Head of caudate nucleus (tissue), 42 donors: ENCODE measurements around the gene MAP3K1.

Experiments
- DNase-seq, 42 donors: peaks; one replicate each; pipeline versions ENCODE4 v3.0.0 to v3.0.0-alpha.2; 2020 to 2021; ENCODE audit warnings: mixed read lengths in 7 of 42
- intact Hi-C: fragments of 100-400 bp; cut with DNase I; formaldehyde crosslinking; loops from one replicate; pipeline ENCODE4 v1.15.0; 2022

Gene MAP3K1

DNA sequence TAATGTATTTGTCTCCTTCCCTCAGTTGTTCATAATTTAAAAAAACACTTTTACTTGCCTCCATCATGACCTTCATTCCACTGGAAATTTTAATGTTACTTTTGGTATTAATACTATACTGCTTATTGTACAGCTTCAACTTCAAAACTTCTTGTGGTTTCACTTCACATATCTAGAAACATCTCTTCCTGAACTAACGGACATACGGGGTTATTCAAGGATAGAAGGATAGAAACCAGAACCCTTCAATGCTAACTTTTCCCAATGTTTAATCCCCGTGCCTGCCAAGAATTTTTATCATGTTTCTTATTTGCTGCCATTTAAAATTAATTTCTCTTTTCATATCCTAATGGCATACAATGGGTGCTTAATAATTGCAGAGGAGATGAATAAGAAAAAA lies 57.7 kb downstream of the MAP3K1 start:
- intact Hi-C loops, result no loop called here

DNA sequence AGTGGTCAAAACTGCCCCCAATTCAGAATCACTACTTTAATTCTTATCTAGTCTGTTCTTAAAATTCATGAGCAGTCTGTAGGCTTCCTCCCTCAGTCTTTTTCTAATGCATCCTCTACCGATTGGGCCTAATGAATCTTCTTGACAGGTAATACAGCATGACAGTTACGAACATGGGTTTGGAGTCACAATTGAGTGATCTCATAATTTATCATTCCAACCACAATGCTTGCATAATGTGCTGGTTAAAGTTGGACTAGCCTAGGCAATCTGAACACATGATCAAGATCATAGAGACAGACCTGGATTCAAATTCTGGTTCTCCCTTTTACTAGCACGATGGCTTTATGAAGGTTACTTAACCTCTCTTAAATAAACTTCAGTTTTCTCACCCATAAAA lies 61.0 kb downstream of the MAP3K1 start:
- no peak for DNase-seq
- intact Hi-C loops, result no loop called here

More for the DNA sequence above, 57.7 kb downstream of the MAP3K1 start:
- no peak for DNase-seq

DNA sequence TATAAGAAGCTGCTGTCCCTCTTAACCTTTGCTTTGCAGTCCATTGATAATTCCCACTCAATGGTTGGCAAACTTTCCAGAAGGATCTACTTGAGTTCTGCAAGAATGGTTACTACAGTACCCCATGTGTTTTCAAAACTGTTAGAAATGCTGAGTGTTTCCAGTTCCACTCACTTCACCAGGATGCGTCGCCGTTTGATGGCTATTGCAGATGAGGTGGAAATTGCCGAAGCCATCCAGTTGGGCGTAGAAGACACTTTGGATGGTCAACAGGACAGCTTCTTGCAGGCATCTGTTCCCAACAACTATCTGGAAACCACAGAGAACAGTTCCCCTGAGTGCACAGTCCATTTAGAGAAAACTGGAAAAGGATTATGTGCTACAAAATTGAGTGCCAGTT lies 66.2 kb downstream of the MAP3K1 start:
- DNase-seq, result no peak
- intact Hi-C loops, result no loop called here

DNA sequence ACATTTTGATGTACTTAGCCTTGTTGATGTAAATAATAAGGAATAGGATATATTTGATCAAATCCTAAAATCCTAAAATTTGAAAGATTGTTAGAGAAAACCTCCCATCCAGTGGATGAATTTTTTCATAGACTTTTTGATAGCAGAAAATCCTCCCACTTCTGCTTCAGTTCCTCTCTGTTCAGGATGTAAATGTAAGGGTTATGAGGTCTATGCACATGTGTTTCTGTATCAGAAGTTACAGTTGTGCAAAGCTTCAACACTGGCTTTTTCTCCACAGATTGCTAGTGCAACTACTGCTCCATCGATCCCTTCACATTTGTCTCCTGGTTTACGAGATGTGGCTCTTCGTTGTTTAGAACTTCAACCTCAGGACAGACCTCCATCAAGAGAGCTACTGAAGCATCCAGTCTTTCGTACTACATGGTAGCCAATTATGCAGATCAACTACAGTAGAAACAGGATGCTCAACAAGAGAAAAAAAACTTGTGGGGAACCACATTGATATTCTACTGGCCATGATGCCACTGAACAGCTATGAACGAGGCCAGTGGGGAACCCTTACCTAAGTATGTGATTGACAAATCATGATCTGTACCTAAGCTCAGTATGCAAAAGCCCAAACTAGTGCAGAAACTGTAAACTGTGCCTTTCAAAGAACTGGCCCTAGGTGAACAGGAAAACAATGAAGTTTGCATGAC lies 78.1 kb downstream of the MAP3K1 start:
- intact Hi-C loops, result no loop called here
- no peak for DNase-seq

- intact Hi-C loops, result no loop called here
- no peak for DNase-seq
Measured at GRCh38 chr5:56896763-56897162, 81.4 kb downstream of the MAP3K1 start.

DNA sequence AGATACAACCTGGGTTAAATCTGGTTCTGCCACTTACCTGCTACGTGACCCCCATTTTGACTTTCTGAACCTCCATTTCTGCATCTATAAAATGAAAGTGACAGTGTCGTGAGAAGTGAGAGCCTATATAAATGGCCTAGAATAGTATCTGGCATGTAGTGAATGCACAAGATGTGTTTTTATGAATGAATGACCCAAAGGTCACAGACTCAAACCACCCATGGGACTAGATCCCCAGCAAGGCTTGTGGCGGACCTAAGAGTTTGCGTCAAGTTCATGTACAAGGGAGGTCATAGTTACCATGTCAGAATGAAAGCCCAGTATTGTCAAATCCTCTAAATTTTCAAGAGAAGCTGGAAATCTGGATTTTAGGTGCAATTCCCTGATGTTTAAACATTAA lies 82.9 kb downstream of the MAP3K1 start:
- intact Hi-C loops, result no loop called here
- no peak for DNase-seq

- intact Hi-C loops, result loop anchor here (5.0 kb wide), 1 partner anchor 317 kb away; no protein-coding TSS in a partner anchor
- no peak for DNase-seq
Measured at GRCh38 chr5:56900395-56900794, 85.0 kb downstream of the MAP3K1 start.

GRCh38 chr5:56900858-56901578 lies 85.7 kb downstream of the MAP3K1 start:
- peak in 20 of 42 donors; percentile 12 to 76 (median 42) for DNase-seq
- intact Hi-C loops, result loop anchor here (5.0 kb wide), 1 partner anchor 316 kb away; no protein-coding TSS in a partner anchor

- intact Hi-C loops, result loop anchor here (2.0 kb wide), 1 partner anchor 266 kb away; the partner anchor contains the start of gene GPBP1
- peak in 21 of 42 donors; percentile 30 to 86 (median 63) for DNase-seq
Measured at GRCh38 chr5:56908942-56909293, 93.6 kb downstream of the MAP3K1 start.

GRCh38 chr5:56909294-56910209 lies 94.2 kb downstream of the MAP3K1 start, which contains the start of gene SETD9:
Gene SETD9 (plus strand): TSS chr5:56909596. CDS start chr5:56909646, 50 bp downstream.
- peak; percentile 91 to 98 (median 96) for DNase-seq
- intact Hi-C loops, result loop anchor here (2.0 to 5.0 kb wide), 2 partner anchors 43 to 265 kb away; partner anchors contain the start of genes GPBP1 and MIER3

- intact Hi-C loops, result loop anchor here (5.0 kb wide), 1 partner anchor 42 kb away; the partner anchor contains the start of gene MIER3
- peak in 40 of 42 donors; percentile 7 to 66 (median 36) for DNase-seq
Measured at GRCh38 chr5:56910210-56910965, 95.0 kb downstream of the MAP3K1 start.

DNA sequence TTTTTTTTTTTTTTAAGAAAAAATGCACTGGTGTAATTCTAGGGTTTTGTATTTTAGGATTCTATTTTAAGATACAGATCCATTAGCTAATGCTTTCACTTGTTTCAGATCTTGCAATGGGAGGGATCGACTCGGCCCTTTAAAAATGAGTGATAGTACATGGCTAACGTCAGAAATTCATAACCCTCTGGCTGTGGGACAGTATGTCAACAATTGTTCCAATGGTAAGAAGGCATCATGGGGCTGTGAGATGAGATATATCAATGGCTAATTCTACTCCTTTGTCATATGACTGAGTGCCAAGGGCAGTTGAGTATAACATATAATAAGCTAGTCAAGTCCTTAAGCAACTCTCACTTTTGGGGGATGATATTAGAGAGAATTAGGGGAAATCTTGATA lies 98.4 kb downstream of the MAP3K1 start:
- DNase-seq, result no peak
- intact Hi-C loops, result loop anchor here (5.0 kb wide), 1 partner anchor 39 kb away; the partner anchor contains the start of gene MIER3

DNA sequence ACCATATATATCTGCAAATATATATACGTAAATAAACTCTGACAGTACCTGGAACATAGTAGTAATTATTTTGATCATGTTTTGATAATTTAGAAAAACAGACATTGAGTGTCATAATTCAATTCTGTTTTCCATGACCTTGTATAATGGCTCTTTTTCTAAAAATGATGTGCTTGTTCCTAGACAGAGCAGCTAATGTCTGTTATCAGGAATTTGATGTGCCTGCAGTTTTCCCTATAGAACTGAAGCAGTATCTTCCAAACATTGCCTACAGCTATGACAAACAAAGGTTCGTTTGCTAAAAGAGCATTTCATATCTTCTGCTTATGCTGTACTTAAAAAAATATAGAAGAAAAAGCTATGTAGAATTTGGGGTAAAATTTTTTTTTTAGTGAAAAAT lies 99.3 kb downstream of the MAP3K1 start:
- DNase-seq, result no peak
- intact Hi-C loops, result loop anchor here (5.0 kb wide), 1 partner anchor 38 kb away; the partner anchor contains the start of gene MIER3

DNA sequence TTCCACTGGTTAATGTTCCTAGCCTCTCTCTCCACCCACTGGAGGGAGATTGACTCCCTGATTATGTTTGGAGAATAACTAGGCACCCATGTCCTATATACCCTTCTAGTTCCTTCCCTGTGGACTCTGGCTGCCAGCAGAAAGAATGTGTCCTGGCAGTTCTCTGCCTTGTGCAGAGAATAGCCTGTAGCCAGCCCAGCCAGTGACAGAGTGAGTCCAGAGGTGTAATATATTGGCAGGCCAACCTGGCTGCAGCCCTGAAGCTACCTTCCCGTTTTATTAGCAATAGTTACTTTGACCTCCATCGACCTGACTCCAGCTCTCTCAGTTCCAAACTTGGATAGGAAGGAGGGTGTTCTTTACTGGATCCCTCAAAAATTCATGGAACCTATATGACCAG lies 102.2 kb downstream of the MAP3K1 start:
- no peak for DNase-seq
- intact Hi-C loops, result no loop called here

DNA sequence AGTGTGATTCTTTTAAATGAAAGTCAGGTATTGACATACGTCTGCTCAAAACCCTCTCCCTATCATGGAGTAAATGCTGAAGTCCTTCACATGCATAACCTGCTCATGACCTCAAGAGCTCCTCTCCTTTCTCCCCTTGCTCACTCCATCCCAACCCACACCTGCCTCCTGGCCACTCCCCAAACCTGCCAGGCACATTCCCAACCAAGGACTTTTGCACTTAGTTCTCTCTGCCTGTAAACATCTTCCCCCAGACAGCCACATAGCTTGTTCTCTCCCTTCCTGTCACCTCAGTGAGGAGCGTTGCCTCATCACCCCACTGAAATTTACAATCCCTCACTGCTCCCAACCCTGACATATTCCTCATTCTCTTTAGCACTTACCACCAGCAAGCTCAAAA lies 102.7 kb downstream of the MAP3K1 start:
- no peak for DNase-seq

GRCh38 chr5:56919942-56920662 lies 104.8 kb downstream of the MAP3K1 start:
- DNase-seq, result no peak
- intact Hi-C loops, result no loop called here

More for the DNA sequence above, 102.7 kb downstream of the MAP3K1 start:
- intact Hi-C loops, result no loop called here

DNA sequence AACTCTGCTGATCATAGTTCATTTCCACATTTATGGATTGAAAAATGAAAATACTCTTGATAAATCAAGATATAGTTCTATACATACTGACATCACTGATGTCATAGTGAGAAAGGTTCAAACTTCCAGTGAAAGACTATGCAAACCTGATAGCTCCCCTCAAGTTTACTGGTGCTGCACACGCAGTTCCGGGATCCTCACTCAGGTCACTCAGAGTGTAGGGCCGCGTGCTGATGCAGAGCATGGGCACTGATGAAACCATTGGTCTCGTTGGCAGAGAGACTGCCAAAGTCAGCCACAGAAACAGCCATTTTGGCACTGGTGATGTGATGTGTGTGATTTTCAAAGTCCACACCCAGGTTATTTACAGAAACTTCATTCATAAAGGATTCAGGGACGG lies 107.6 kb downstream of the MAP3K1 start:
- intact Hi-C loops, result no loop called here
- DNase-seq, result no peak

DNA sequence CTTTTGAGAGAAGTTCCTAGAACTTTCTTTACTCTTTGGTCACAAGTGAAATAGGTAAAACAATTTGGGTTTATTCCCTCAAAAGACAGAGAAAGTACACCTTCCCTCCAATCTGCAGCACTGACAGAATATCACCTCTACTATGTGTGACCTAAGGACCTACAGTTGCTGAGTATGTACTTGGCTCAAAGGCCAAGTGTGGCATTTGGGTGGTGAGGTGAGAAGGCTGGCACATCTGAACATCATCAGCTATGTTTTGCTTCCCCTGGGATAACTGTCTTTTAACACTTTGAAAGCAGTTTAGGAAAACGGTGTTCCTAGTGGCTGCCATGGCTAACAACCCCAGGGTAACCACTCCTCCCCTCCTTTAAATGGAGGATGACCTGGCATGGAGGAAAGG lies 119.0 kb downstream of the MAP3K1 start:
- DNase-seq, result no peak
- intact Hi-C loops, result no loop called here
